C4-2B (cell line): ENCODE results near the gene ZC3H8.

Source experiments
- H3K27ac ChIP-seq: fragments of 450-650 bp; 2 replicates; pipeline ENCODE4 v1.5.1; 2017
- CTCF ChIP-seq: fragments of 450-650 bp; conservative IDR thresholded peaks from 2 replicates; pipeline ENCODE4 v1.5.1; 2017; ENCODE audit warnings: mild to moderate bottlenecking
- ZFX ChIP-seq: fragments of 450-650 bp; IDR thresholded peaks from 2 replicates; pipeline ENCODE4 v1.6.1; 2017

Gene ZC3H8

GRCh38 chr2:112242384-112242783 is 12.5 kb downstream of the ZC3H8 start:
- no peak overlapping the region for H3K27ac ChIP-seq
- no peak for TF ChIP-seq CTCF
- TF ChIP-seq ZFX: no peak

GRCh38 chr2:112239862-112240261 is 15.0 kb downstream of the ZC3H8 start:
- no peak overlapping the region for H3K27ac ChIP-seq
- TF ChIP-seq CTCF (no peak), ZFX (no peak)

GRCh38 chr2:112230371-112230770 is 24.5 kb downstream of the ZC3H8 start:
- TF ChIP-seq ZFX (no peak), CTCF (no peak)
- H3K27ac ChIP-seq: no peak overlapping the region

- no peak overlapping the region for H3K27ac ChIP-seq
- TF ChIP-seq ZFX: no peak
- no peak for TF ChIP-seq CTCF
Observed at GRCh38 chr2:112229348-112229747, 25.5 kb downstream of the ZC3H8 start.

GRCh38 chr2:112220831-112221230 is 34.0 kb downstream of the ZC3H8 start:
- TF ChIP-seq ZFX (no peak), CTCF (no peak)
- no peak overlapping the region for H3K27ac ChIP-seq

GRCh38 chr2:112220186-112220585 is 34.7 kb downstream of the ZC3H8 start:
- TF ChIP-seq ZFX: no peak
- no peak for TF ChIP-seq CTCF
- H3K27ac ChIP-seq: no peak overlapping the region

- no peak for TF ChIP-seq CTCF
- TF ChIP-seq ZFX: no peak
- H3K27ac ChIP-seq: no peak overlapping the region
Observed at GRCh38 chr2:112217854-112218253, 37.0 kb downstream of the ZC3H8 start.
